Ramos (cell line): ENCODE measurements around the gene UTP14C.
"Not testable (repeated sequence)": the region's sequence is repeated elsewhere in the genome, so short reads cannot be mapped to it uniquely, and the experiment has no call there.

Experiments used
- in situ Hi-C: fragments of 300-500 bp; cut with MboI; formaldehyde crosslinking; loops from one replicate; pipeline ENCODE4 v1.14.3; 2022; ENCODE audit warnings: low sequenced_read_pairs; ENCODE audit not compliant: unreplicated experiment

UTP14C gene

GRCh38 chr13:52002361-52002760 lies 22.1 kb upstream of the UTP14C start:
- in situ Hi-C loops = loop anchor here (10.0 kb wide), 1 partner anchor 122 kb away; the partner anchor contains the start of gene NEK5

- in situ Hi-C loops = loop anchor here (10.0 kb wide), 1 partner anchor 121 kb away; the partner anchor contains the start of gene NEK5
Measured at GRCh38 chr13:52003541-52003940, 20.9 kb upstream of the UTP14C start.

GRCh38 chr13:52004511-52005170 lies 19.9 kb upstream of the UTP14C start:
- in situ Hi-C loops = loop anchor here (10.0 kb wide), 1 partner anchor 120 kb away; the partner anchor contains the start of gene NEK5

GRCh38 chr13:52005841-52006522 lies 18.5 kb upstream of the UTP14C start:
- in situ Hi-C loops = loop anchor here (10.0 kb wide), 1 partner anchor 119 kb away; the partner anchor contains the start of gene NEK5

- in situ Hi-C loops = loop anchor here (10.0 kb wide), 1 partner anchor 118 kb away; the partner anchor contains the start of gene NEK5
Measured at GRCh38 chr13:52006523-52007245, 17.8 kb upstream of the UTP14C start.

GRCh38 chr13:52009946-52010345 lies 14.5 kb upstream of the UTP14C start:
- in situ Hi-C loops = loop anchor here (10.0 kb wide), 1 partner anchor 115 kb away; the partner anchor contains the start of gene NEK5

GRCh38 chr13:52010890-52011631 lies 13.4 kb upstream of the UTP14C start, which contains the start of gene ATP7B:
Gene ATP7B, minus strand, starts transcription at chr13:52011450. Its CDS starts 113 bp downstream, at chr13:52011337.
- in situ Hi-C loops = no loop called here

GRCh38 chr13:52011632-52012511 lies 12.6 kb upstream of the UTP14C start, which contains the start of gene ALG11:
Gene ALG11, plus strand, starts transcription at chr13:52012398. Its CDS starts 21 bp downstream, at chr13:52012419.
- in situ Hi-C loops = no loop called here

GRCh38 chr13:52012512-52012836 lies 12.0 kb upstream of the UTP14C start:
- in situ Hi-C loops = no loop called here

- in situ Hi-C loops = no loop called here
Measured at GRCh38 chr13:52016296-52016695, 8.2 kb upstream of the UTP14C start.

GRCh38 chr13:52020191-52020590 lies 4.3 kb upstream of the UTP14C start:
- in situ Hi-C loops = no loop called here

GRCh38 chr13:52022356-52022755 lies 2.1 kb upstream of the UTP14C start:
- in situ Hi-C loops = no loop called here

- in situ Hi-C loops = no loop called here
Measured at GRCh38 chr13:52025475-52026245, 1.2 kb downstream of the UTP14C start.

GRCh38 chr13:52026246-52026626 lies 1.7 kb downstream of the UTP14C start:
- in situ Hi-C loops = no loop called here

GRCh38 chr13:52027832-52028231 lies 3.3 kb downstream of the UTP14C start:
- in situ Hi-C loops = no loop called here

- in situ Hi-C loops = no loop called here
Measured at GRCh38 chr13:52029569-52029968, 5.1 kb downstream of the UTP14C start.

GRCh38 chr13:52030401-52030800 lies 5.9 kb downstream of the UTP14C start:
- in situ Hi-C loops = not testable (repeated sequence)

- in situ Hi-C loops = no loop called here
Measured at GRCh38 chr13:52033039-52033438, 8.5 kb downstream of the UTP14C start.
